Fibroblast of mammary gland (primary cell): ENCODE measurements around the gene SIGLEC9.
A peak's percentile ranks its signal among the peaks of the same experiment; 100 is the strongest.

Source experiments
- DNase-seq: peaks from one replicate; pipeline ENCODE4 v3.0.0-alpha.2; 2010; ENCODE audit warnings: low read depth
- H3K4me3 ChIP-seq: 2 replicates; pipeline ENCODE4 v1.5.1; 2011; ENCODE audit warnings: low read depth, mild to moderate bottlenecking, low read length, moderate library complexity; ENCODE audit not compliant: control insufficient read depth
- CTCF ChIP-seq: conservative IDR thresholded peaks from 2 replicates; pipeline ENCODE4 v1.5.1; 2011; ENCODE audit warnings: low read depth, low read length, inconsistent platforms; ENCODE audit not compliant: control insufficient read depth, insufficient read depth

Gene SIGLEC9

GRCh38 chr19:51108805-51109146, 15.9 kb upstream of the SIGLEC9 start:
- DNase-seq = no peak
- TF ChIP-seq CTCF = no peak

DNA sequence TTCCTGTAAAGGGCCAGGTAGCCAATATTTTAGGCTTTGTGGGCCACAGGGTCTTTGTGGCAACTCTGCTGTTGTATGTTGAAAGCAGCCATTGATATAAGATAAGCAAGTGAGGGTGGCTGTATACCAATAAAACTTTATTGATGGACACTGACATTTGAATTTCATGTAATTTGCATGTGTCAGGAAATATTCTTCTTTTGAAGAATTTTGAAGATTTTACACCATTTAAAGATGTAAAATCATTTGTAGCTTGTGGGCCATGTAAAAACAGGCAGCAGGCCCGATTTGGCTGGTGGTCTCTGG, 14.1 kb upstream of the SIGLEC9 start:
- no peak for DNase-seq
- no peak for TF ChIP-seq CTCF
- H3K4me3 ChIP-seq = no peak overlapping the region

More at GRCh38 chr19:51108805-51109146, 15.9 kb upstream of the SIGLEC9 start:
- peak overlapping the region; percentile 89 for H3K4me3 ChIP-seq

DNA sequence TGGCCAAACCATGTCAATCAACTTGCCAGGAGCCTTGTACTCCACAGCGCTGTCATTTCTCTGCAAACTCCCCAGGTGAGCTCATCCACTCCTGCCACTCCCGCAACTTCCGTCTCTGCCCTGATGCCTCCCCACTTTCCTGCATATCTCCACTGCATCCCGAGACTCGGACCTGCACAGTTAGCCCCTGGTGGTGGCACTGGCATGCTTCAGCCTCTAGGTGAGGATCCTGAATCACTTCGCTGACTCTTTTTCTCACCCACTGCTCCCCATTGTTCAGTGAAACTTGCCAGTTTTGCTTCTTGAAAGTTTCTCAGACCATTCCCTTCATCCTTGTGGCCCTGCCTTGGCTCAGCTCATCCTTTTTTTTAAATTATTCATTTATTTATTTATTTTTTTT, 13.1 kb upstream of the SIGLEC9 start:
- no peak overlapping the region for H3K4me3 ChIP-seq
- TF ChIP-seq CTCF = peak; percentile 28
- DNase-seq = no peak

GRCh38 chr19:51114087-51114729, 10.5 kb upstream of the SIGLEC9 start:
- no peak for TF ChIP-seq CTCF
- no peak overlapping the region for H3K4me3 ChIP-seq
- DNase-seq = no peak

DNA sequence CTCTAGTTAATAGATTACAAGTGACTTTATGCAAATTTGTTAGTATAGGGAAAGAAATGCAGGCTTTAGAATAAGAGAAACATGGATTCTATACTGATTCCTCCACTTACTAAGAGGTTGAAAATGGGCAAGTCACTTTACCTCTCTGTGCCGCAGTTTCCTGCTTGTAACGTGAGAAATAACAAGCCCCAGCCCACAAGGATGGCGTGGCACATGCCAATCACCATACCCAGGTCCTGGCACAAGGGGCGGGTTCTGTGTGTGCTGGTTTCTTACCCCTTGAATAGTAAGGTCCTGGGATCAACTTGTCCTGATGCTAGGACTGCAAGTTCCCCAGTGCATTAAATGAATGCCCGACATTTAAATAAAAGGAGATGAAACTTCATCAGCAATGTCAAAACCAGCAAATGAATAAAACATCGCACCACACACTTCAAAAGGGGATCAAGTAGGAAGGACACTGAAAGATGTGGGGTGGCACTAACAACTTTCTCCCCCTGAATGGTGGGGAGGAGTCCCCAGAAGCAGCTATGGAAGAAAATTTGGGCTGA, 7.9 kb upstream of the SIGLEC9 start:
- no peak for TF ChIP-seq CTCF
- DNase-seq = no peak
- H3K4me3 ChIP-seq = no peak overlapping the region

DNA sequence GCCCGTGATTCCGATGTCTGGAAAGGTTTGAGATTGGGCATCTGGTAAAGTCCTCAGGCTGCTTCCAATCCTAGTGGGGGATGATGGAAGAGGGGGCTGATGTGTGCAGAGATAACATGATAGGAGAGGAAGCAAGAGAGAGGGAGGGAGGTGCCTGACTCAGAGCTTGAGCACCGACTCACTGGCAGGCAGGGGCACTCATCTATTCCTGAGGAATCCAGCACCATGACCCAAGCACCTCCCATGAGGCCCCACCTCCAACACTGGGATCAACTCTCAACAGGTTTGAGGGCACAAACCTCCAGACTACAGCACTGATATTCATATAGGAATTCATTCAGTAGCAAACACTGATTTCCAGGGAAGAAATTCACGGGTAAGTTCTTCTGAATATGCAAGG, 5.6 kb upstream of the SIGLEC9 start:
- no peak overlapping the region for H3K4me3 ChIP-seq
- no peak for TF ChIP-seq CTCF
- DNase-seq = no peak

- DNase-seq = no peak
- H3K4me3 ChIP-seq = no peak overlapping the region
- TF ChIP-seq CTCF = no peak
Observed at GRCh38 chr19:51119611-51120010, 5.1 kb upstream of the SIGLEC9 start.
